Bronchial epithelial cell (primary cell): Measurements from ENCODE around the gene FBXO40. TPM values are rescaled to one million over a fixed set of nuclear protein-coding genes. Genes with fewer than 3 reads are reported as not detected.

Experiments
- DNase-seq: peaks from one replicate; pipeline ENCODE4 v3.0.0-alpha.2; 2010; ENCODE audit warnings: low read depth
- FAIRE-seq: peaks from 2 replicates; lab custom pipeline; 2011; peaks lifted over from hg19 to GRCh38; lab: Jason Lieb, UNC
- H3K27me3 ChIP-seq: 2 replicates; pipeline ENCODE4 v1.5.1; 2011; ENCODE audit warnings: low read length; ENCODE audit not compliant: control insufficient read depth, insufficient read depth
- H3K36me3 ChIP-seq: 2 replicates; pipeline ENCODE4 v1.5.1; 2011; ENCODE audit warnings: low read length; ENCODE audit not compliant: control insufficient read depth, insufficient read depth
- H3K4me3 ChIP-seq: 2 replicates; pipeline ENCODE4 v1.5.1; 2011; ENCODE audit warnings: mild to moderate bottlenecking, low read depth, low read length, control low read depth
- total RNA-seq: library from RNA; depleted of rRNA; stranded (reverse); fragments of >200 nt; gene quantifications from 2 replicates; pipeline ENCODE4 v1.2.1, GENCODE V29; 2014
- TF ChIP-seq, protein P1 (sequence below): IDR thresholded peaks from 2 replicates; pipeline ENCODE4 v1.5.1; 2011; ENCODE audit warnings: mild to moderate bottlenecking, moderate library complexity, low read length, control low read depth, inconsistent platforms; ENCODE audit not compliant: insufficient read depth, severe bottlenecking

The FBXO40 gene
- total RNA-seq, 1 donor from 2014 or later: not detected

DNA sequence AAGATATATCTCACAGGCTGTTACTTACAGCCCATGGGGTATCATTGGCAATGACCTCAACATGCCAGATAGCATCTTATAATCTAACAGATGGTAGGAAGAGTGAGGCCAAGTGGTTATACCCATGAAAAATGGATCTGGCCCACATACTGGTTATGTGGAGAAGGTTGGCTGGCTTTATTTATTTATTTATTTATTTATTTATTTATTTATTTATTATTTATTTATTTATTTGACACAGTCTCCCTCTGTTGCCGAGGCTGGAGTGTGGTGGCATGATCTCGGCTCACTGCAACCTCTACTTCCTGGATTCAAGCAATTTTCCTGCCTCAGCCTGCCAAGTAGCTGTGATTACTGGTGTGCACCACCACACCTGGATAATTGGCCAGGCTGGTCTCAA, 11.6 kb downstream of the FBXO40 start:
- Histone ChIP-seq H3K36me3 (no peaks in the 10 kb centered on the region), H3K27me3 (no peaks in the 10 kb centered on the region), H3K4me3 (no peak overlapping the region)
- FAIRE-seq (no peak), DNase-seq (no peak)
- TF ChIP-seq, protein P1, sequence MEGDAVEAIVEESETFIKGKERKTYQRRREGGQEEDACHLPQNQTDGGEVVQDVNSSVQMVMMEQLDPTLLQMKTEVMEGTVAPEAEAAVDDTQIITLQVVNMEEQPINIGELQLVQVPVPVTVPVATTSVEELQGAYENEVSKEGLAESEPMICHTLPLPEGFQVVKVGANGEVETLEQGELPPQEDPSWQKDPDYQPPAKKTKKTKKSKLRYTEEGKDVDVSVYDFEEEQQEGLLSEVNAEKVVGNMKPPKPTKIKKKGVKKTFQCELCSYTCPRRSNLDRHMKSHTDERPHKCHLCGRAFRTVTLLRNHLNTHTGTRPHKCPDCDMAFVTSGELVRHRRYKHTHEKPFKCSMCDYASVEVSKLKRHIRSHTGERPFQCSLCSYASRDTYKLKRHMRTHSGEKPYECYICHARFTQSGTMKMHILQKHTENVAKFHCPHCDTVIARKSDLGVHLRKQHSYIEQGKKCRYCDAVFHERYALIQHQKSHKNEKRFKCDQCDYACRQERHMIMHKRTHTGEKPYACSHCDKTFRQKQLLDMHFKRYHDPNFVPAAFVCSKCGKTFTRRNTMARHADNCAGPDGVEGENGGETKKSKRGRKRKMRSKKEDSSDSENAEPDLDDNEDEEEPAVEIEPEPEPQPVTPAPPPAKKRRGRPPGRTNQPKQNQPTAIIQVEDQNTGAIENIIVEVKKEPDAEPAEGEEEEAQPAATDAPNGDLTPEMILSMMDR: no peak

DNA sequence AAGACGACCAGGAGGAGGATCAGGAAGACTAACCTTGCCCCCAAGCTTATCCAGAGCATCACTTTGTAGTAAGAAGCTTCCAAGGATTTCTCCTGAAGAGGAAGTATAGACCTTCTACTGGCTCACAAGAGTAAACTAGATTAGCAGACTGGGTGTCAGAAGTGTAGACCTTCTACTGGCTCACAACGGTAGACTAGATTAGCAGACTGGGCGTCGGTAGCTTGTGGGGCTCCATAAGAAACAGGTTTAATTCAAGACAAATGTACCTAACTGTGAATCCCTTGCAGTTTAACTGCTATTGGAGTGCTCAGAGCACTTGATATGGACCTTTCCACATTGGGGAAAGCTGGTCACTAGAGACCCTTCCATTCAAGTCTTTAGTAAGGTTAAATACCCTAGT, 12.9 kb downstream of the FBXO40 start:
- H3K4me3 ChIP-seq: no peak overlapping the region
- DNase-seq: no peak
- H3K36me3 ChIP-seq: no peaks in the 10 kb centered on the region
- no peak for FAIRE-seq
- H3K27me3 ChIP-seq: no peaks in the 10 kb centered on the region
- TF ChIP-seq, protein P1: no peak

DNA sequence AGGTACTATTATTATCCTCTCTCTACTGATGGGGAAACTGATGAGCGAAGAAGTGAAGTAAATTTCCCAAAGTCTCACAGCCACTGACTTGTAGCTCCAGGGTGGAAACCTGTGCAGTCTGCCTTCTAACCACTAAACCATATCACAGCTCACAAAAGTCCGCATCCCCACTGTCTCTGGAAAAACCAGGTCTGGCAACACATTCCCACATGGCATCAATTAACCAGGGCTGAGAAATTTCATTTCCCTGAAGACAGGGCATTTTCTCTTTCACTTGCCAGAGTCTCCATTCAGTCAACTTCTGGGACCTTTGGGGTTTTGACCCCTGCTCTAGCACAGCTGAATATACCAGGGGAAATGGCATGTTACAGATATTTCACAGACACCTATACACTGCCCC, 26.5 kb downstream of the FBXO40 start:
- no peaks in the 10 kb centered on the region for H3K27me3 ChIP-seq
- TF ChIP-seq, protein P1: no peak
- H3K4me3 ChIP-seq: no peak overlapping the region
- FAIRE-seq (no peak), DNase-seq (no peak)
- H3K36me3 ChIP-seq: no peaks in the 10 kb centered on the region

DNA sequence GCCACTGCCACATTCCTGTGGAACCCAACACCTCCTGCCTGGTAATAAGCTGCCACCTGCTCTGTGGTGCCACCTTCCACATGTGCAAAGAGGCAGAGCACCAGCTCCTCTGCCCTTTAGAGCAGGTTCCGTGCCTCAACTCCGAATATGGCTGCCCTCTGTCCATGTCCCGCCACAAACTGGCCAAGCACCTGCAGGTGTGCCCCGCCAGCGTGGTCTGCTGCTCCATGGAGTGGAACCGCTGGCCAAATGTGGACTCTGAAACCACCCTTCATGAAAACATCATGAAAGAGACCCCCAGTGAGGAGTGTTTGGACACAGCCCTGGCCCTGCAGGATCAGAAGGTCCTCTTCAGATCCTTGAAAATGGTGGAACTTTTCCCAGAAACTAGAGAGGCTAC, 28.3 kb downstream of the FBXO40 start:
- no peaks in the 10 kb centered on the region for H3K27me3 ChIP-seq
- TF ChIP-seq, protein P1: no peak
- H3K4me3 ChIP-seq: no peak overlapping the region
- DNase-seq: no peak
- no peak for FAIRE-seq
- no peaks in the 10 kb centered on the region for H3K36me3 ChIP-seq

DNA sequence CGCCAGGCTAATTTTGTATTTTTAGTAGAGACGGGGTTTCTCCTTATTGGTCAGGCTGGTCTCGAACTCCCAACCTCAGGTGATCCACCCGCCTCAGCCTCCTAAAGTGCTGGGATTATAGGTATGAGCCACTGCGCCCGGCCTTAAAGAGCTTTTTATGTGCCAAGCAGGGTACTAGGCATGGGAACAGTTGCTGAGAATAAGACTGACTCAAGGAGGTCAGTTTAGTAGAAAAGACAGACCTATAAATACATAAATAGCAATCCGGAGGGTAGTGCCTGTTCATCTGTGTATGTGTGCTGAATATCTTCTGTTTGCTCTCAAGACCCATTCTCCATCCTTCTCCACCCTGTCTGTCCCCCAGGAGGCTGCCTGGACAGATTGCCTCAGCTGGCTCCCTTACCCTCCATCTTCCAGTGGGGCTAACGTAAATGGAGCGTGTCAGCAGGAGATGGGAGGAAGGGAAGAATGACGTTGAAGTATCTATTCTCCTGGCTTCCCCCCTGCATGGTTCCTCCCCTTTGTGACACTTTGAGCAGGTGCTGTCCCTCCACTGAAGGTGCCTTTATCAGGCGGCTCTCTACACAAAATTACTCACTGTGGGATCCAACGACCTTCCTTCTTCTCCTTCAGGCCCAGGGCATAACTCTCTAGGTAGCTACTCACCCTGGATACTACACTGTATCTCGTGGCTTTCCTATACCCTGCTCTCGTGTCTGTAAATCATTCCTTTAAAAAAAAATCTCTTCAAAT, 31.1 kb downstream of the FBXO40 start:
- DNase-seq (no peak), FAIRE-seq (no peak)
- Histone ChIP-seq H3K27me3 (no peaks in the 10 kb centered on the region), H3K4me3 (no peak overlapping the region), H3K36me3 (no peaks in the 10 kb centered on the region)
- TF ChIP-seq, protein P1: no peak

DNA sequence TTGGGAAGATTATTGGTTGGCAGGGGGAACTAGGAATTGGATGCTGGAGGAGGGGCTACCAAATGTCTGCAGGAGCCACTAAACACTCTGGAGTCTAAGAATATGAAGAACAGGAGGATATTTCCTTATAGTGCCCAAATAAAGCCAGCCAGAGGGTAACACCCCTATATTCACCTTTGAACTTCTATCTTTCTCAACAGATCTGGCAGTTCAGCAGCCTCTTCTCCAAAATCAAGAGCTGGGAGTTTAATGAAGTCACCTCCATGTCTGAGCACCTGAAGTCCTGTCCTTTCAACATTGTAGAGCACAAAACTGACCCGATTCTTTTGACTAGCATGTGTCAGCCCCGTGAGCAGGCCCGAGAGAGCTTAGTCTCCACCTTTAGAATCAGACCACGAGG, 33.3 kb downstream of the FBXO40 start:
- no peak for DNase-seq
- TF ChIP-seq, protein P1: no peak
- Histone ChIP-seq H3K36me3 (no peaks in the 10 kb centered on the region), H3K27me3 (no peaks in the 10 kb centered on the region), H3K4me3 (no peak overlapping the region)
- no peak for FAIRE-seq
